HUES48 (cell line): Measurements from ENCODE around the gene CLEC18A.
"Not testable (repeated sequence)": the region's sequence is repeated elsewhere in the genome, so short reads cannot be mapped to it uniquely, and the experiment has no call there.

Experiments used
- H3K27ac ChIP-seq: one replicate; pipeline ENCODE4 v1.7.0; 2013; ENCODE audit warnings: low read depth, low read length, inconsistent platforms
- H3K27me3 ChIP-seq: 2 replicates; pipeline ENCODE4 v1.6.1; 2013; ENCODE audit warnings: mild to moderate bottlenecking, low read length; ENCODE audit not compliant: control insufficient read depth, insufficient read depth
- H3K36me3 ChIP-seq: 2 replicates; pipeline ENCODE4 v1.6.1; 2013; ENCODE audit warnings: low read length; ENCODE audit not compliant: control insufficient read depth, insufficient read depth
- H3K4me1 ChIP-seq: 2 replicates; pipeline ENCODE4 v1.6.1; 2013; ENCODE audit warnings: mild to moderate bottlenecking, low read length; ENCODE audit not compliant: control insufficient read depth, insufficient read depth
- H3K4me3 ChIP-seq: 2 replicates; pipeline ENCODE4 v1.5.1; 2013; ENCODE audit warnings: mild to moderate bottlenecking, low read depth, low read length
- H3K9ac ChIP-seq: 2 replicates; pipeline ENCODE4 v1.6.1; 2013; ENCODE audit warnings: mild to moderate bottlenecking, low read depth, low read length, moderate library complexity
- H3K9me3 ChIP-seq: 2 replicates; pipeline ENCODE4 v1.6.1; 2013; ENCODE audit warnings: low read length; ENCODE audit not compliant: control insufficient read depth, insufficient read depth

The CLEC18A gene

DNA sequence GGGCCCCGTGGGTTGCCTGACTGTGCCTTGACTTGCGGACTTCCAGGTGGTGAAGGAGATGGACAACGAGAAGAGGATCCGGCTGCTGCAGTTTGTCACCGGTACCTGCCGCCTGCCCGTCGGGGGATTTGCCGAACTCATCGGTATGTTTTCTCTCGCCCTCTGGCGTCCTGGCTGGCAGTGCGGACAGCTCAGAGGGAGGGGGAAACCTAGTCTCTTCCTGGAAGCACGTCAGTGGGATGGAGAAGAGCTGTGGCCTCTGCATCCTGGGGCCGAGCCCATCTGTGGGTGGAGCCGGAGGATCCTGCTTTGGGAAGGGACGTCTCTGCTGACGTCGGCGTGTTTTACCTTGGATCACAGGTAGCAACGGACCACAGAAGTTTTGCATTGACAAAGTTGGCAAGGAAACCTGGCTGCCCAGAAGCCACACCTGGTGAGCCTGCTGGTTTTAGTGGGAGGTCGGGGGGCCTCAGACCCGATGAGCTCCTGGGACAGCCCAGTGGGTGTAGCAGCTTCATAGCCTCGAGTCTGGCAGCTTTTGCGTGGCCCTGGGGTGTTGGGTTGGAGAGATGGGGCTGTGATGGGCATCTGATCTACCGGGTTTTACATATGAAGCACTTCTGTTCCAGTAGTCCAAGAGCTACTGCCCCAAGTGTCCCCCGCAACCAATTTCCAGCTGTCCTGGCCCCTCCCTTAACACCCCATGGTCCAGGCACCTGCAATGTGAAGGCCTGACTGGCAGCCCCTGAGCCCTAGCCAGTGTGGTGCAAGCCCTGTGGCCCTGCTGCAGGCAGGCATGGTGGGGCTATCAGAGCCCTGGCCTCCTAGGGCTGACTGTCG lies 11.9 kb upstream of the CLEC18A start:
- no peak overlapping the region for H3K9ac ChIP-seq
- no peak overlapping the region for H3K4me3 ChIP-seq
- H3K4me1 ChIP-seq: no peaks in the 10 kb centered on the region
- no peak overlapping the region for H3K27ac ChIP-seq
- H3K9me3 ChIP-seq: no peaks in the 10 kb centered on the region
- H3K36me3 ChIP-seq: peaks cover 18% of the 10 kb centered on the region; the same call in 1 of the 2 replicates
- no peaks in the 10 kb centered on the region for H3K27me3 ChIP-seq

DNA sequence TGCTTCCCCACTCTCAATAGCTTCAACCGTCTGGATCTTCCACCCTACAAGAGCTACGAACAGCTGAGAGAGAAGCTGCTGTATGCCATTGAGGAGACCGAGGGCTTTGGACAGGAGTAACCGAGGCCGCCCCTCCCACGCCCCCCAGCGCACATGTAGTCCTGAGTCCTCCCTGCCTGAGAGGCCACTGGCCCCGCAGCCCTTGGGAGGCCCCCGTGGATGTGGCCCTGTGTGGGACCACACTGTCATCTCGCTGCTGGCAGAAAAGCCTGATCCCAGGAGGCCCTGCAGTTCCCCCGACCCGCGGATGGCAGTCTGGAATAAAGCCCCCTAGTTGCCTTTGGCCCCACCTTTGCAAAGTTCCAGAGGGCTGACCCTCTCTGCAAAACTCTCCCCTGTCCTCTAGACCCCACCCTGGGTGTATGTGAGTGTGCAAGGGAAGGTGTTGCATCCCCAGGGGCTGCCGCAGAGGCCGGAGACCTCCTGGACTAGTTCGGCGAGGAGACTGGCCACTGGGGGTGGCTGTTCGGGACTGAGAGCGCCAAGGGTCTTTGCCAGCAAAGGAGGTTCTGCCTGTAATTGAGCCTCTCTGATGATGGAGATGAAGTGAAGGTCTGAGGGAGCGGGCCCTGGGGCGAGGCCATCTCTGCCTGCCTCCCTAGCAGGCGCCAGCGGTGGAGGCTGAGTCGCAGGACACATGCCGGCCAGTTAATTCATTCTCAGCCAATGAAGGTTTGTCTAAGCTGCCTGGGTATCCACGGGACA lies 11.1 kb upstream of the CLEC18A start:
- peaks cover 18% of the 10 kb centered on the region; the same call in 1 of the 2 replicates for H3K36me3 ChIP-seq
- no peaks in the 10 kb centered on the region for H3K4me1 ChIP-seq
- no peak overlapping the region for H3K9ac ChIP-seq
- no peak overlapping the region for H3K4me3 ChIP-seq
- no peak overlapping the region for H3K27ac ChIP-seq
- H3K9me3 ChIP-seq: no peaks in the 10 kb centered on the region
- no peaks in the 10 kb centered on the region for H3K27me3 ChIP-seq

DNA sequence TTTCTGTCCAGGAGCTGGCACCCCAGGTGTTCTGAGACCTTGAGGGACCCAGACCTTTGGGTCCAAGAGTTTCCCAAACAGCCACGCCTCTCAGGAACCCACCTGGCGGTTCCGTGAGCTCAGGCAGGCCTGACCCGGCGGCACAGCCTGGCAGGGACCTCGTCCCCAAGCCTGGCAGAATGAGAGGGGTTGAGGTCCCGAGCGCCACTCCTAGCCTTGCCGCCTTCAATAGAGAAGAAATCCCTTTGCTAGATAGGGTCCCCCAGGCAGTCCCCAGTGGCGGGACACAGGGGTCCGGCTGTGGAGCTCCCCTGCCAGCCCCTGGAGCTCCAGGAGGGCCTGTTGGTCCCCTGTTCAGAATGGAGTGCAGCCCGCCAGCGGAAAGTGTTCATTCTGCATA lies 10.5 kb upstream of the CLEC18A start:
- Histone ChIP-seq H3K4me1 (no peaks in the 10 kb centered on the region), H3K9me3 (no peaks in the 10 kb centered on the region), H3K9ac (no peak overlapping the region), H3K27ac (no peak overlapping the region), H3K4me3 (no peak overlapping the region), H3K36me3 (peaks cover 18% of the 10 kb centered on the region; the same call in 1 of the 2 replicates), H3K27me3 (no peaks in the 10 kb centered on the region)

DNA sequence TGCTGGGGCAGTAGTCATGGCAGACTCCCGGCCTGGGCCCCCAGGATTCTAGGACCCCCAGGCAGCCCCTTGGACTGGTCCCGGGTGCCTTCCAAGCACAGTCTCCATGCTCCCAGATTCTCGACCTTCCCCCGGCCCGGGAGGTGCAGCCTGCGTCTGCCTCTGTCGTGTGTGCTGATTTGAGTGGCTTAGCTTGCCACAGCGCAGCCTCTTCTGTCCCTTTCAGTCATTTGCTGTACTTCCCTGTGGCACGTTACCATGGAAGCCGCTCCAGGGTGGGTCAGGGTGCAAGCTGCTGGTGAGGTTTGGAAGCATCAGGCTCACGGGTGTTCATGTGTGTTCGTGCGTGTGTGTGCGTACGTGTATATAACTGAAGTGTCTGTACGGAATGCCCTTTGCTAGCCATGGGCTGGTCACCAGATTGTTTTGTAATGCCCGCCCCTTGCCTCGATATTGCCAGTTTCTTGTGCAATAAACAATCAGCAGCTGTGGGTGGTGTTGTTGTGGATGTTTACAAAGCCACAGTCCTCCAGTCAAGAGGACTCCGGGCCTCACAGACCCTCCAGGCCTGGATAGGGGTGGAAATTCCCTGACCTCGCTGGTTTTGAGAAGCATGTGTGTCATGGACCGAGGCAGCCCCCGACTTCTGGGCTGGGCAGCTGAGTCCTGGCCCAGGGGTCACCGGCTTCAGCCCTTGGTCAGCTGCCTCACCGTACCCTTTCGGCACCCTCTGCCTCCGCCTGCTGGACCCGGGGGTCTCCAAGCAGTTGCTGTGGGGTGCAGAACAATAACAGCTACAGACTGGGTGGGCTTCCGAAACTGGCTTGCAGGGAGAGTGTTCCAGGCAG lies 9.7 kb upstream of the CLEC18A start:
- peaks cover 12% of the 10 kb centered on the region; the same call in 1 of the 2 replicates for H3K36me3 ChIP-seq
- no peak overlapping the region for H3K4me3 ChIP-seq
- no peaks in the 10 kb centered on the region for H3K9me3 ChIP-seq
- no peak overlapping the region for H3K27ac ChIP-seq
- H3K9ac ChIP-seq: no peak overlapping the region
- H3K27me3 ChIP-seq: no peaks in the 10 kb centered on the region
- no peaks in the 10 kb centered on the region for H3K4me1 ChIP-seq

DNA sequence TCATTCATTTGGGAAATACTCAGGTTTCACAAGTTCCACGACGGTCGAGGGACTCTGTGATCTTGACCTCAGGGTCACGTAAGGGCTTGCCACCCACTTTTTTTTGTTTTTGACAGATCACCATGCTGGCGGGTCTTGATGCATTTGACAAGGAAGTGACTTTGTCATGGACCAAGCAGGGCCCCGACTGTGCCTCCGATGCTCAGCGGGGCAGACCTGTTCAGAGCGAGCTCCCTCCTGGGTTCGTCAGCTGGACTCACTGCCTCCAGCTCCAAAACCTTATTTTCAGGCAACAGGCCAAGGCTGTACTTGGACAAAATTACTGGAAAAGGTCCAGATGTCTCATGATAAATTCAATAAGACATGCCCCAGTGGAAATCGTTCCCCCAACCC lies 9.0 kb upstream of the CLEC18A start:
- Histone ChIP-seq H3K36me3 (peaks cover 5% of the 10 kb centered on the region; the same call in 1 of the 2 replicates), H3K27ac (no peak overlapping the region), H3K27me3 (no peaks in the 10 kb centered on the region), H3K9me3 (no peaks in the 10 kb centered on the region), H3K4me3 (no peak overlapping the region), H3K9ac (no peak overlapping the region), H3K4me1 (no peaks in the 10 kb centered on the region)

DNA sequence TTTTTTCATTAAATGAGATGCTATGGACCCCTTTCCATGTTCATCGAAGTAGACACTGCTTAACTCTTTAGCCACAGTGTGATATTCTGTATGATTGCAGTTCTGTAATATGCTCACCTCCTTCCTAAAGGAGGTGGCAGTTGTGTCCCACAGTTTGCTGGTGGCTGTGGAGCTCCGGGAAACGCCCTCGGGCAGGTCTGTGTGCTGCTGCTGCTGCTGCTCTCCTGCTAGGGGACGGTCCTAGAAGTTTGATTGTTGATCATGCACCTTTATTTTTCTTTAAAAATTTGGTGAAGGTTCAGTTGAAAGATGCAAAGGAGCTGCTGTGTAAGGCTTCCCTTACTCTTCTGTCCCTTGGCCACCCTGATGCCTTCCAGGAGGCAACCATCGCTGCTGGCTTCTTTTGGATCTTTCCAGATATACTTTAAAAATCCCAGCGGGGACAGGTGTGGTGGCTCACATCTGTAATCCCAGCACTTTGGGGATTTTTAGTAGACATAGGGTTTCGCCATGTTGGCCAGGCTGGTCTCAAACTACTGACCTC lies 8.4 kb upstream of the CLEC18A start:
- H3K9me3 ChIP-seq: no peaks in the 10 kb centered on the region
- no peak overlapping the region for H3K4me3 ChIP-seq
- H3K27ac ChIP-seq: no peak overlapping the region
- H3K4me1 ChIP-seq: no peaks in the 10 kb centered on the region
- H3K9ac ChIP-seq: no peak overlapping the region
- 0 out of 2 replicates have a peak, but pooled peaks cover 4% of the 10 kb centered on the region for H3K36me3 ChIP-seq
- no peaks in the 10 kb centered on the region for H3K27me3 ChIP-seq

DNA sequence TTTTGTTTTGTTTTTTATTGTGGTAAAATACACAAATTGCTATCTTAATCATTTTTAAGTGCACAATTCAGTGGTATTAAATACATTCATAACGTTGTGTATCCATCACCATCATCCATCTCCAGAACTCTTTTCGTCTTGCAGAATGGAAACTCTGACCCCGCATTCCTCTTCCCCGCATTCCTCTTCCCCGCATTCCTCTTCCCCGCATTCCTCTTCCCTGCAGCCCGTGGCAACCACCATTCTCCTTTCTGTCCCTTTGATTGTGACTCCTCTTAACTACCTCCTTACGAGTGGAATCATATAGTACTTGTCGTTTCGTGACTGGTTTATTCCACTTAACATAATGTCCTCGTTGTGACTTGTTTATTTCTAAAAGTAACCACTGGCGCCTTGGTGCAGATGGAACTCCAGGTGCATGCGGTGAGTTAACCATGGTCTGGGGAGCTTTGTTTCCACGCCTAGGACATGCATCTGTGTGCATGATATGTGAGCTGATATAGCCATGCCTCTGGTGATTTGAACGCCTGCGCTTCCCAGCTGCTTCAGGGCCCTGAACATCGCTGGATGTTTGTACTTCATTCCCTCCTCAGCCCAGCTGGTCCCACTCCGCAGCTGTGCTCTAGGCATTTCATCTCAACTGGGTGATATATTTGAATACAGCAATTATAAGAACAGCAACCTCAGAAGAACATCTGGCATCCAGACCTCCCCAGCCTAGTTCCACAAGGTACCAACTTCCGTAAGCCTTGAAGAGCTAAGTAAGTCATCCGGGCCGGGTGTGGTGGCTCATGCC lies 7.7 kb upstream of the CLEC18A start:
- not testable (repeated sequence) for H3K36me3 ChIP-seq, H3K4me1 ChIP-seq, H3K27ac ChIP-seq, H3K4me3 ChIP-seq, H3K27me3 ChIP-seq, H3K9me3 ChIP-seq, H3K9ac ChIP-seq

DNA sequence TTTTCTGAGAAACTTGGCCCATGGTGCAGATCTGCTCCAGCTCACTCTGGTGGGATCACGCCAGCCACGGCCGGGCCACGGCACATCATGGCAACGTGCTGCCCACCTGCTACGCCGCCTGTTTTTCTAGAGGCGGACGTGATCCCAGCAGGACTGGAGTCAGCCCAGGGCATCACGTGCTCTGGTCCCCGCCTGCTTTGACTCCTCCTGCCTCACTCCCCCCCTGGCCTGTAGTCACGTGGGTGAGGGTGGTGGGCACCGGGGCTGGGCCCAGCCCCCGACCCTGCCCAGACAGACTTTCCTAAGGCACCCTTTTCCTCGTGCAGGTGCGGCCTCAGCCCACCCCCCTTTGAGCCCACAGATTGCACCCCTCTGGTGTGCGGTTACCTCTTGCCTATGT lies 723 bp upstream of the CLEC18A start:
- not testable (repeated sequence) for H3K27me3 ChIP-seq, H3K9ac ChIP-seq, H3K4me1 ChIP-seq, H3K27ac ChIP-seq, H3K36me3 ChIP-seq, H3K9me3 ChIP-seq, H3K4me3 ChIP-seq

DNA sequence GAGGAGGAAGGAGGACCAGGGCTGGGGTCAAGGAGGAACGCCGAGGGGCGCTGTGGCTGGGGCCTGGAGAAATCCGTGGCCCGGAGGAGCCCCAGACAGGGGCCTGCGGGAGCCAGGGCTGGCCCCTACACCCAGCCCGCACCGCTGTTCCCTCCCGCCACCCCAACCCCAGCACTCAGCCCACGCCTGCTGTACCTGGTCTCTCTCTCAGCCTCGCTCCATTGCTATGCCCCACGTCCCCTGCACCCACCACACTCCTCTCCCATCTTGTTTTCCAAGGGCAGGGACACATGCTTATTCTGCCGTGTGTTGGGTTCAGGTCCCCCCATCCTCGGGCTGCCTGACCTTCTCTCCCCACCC lies 518 bp downstream of the CLEC18A start:
- not testable (repeated sequence) for H3K27ac ChIP-seq, H3K9ac ChIP-seq, H3K4me3 ChIP-seq, H3K4me1 ChIP-seq, H3K27me3 ChIP-seq, H3K36me3 ChIP-seq, H3K9me3 ChIP-seq

DNA sequence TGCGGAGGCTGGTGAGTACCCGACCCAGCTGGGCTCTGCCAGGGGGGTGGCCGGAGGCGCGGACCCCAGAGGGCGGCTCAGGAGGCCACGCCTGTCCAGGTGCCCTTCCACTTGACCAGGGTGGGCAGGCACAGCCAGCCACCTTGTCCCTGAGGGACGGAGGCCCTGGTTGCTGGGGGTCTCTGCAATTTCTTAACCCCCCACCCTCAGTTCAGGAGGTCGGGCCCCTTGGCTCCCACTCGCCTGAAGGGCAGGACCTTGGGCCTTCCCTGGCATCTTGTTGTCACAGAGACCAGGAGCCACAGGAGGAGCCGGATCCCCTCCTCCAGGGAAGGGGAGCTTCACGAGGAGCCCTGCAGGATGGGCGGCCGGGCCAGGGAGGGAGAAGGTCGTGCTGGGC lies 982 bp downstream of the CLEC18A start:
- H3K27ac ChIP-seq, H3K36me3 ChIP-seq, H3K4me3 ChIP-seq: not testable (repeated sequence)

More for the DNA sequence above, 982 bp downstream of the CLEC18A start:
- not testable (repeated sequence) for H3K9me3 ChIP-seq, H3K4me1 ChIP-seq, H3K27me3 ChIP-seq, H3K9ac ChIP-seq
